Measurements from ENCODE around the gene SNAPC3.

SNAPC3 gene

GRCh38 chr9:15492485-15493150 is 69.9 kb downstream of the SNAPC3 start:
- no peak overlapping the region for H3K4me3 ChIP-seq (ENCODE audit: low read depth, low read length)
- no peak for TF ChIP-seq CTCF (IDR thresholded peaks at IDR 0.05; ENCODE audit: borderline replicate concordance, insufficient read depth, low read depth, low read length)

GRCh38 chr9:15498246-15498995 is 75.7 kb downstream of the SNAPC3 start:
- TF ChIP-seq CTCF (IDR thresholded peaks at IDR 0.05; ENCODE audit: borderline replicate concordance, insufficient read depth, low read depth, low read length), result no peak
- H3K4me3 ChIP-seq (ENCODE audit: low read depth, low read length), result no peak overlapping the region

GRCh38 chr9:15499139-15499538 is 76.5 kb downstream of the SNAPC3 start:
- no peak overlapping the region for H3K4me3 ChIP-seq (ENCODE audit: low read depth, low read length)
- no peak for TF ChIP-seq CTCF (IDR thresholded peaks at IDR 0.05; ENCODE audit: borderline replicate concordance, insufficient read depth, low read depth, low read length)

GRCh38 chr9:15501179-15501578 is 78.5 kb downstream of the SNAPC3 start:
- no peak for TF ChIP-seq CTCF (IDR thresholded peaks at IDR 0.05; ENCODE audit: borderline replicate concordance, insufficient read depth, low read depth, low read length)
- H3K4me3 ChIP-seq (ENCODE audit: low read depth, low read length), result no peak overlapping the region

GRCh38 chr9:15501803-15502202 is 79.1 kb downstream of the SNAPC3 start:
- TF ChIP-seq CTCF (IDR thresholded peaks at IDR 0.05; ENCODE audit: borderline replicate concordance, insufficient read depth, low read depth, low read length), result no peak
- H3K4me3 ChIP-seq (ENCODE audit: low read depth, low read length), result no peak overlapping the region

GRCh38 chr9:15505921-15506320 is 83.2 kb downstream of the SNAPC3 start:
- H3K4me3 ChIP-seq (ENCODE audit: low read depth, low read length), result no peak overlapping the region

More at GRCh38 chr9:15505921-15506320, 83.2 kb downstream of the SNAPC3 start:
- no peak for TF ChIP-seq CTCF (IDR thresholded peaks at IDR 0.05; ENCODE audit: borderline replicate concordance, insufficient read depth, low read depth, low read length)
